Heart left ventricle (tissue), 16 donors: ENCODE data around the gene ING5. TPM values are rescaled to one million over a fixed set of nuclear protein-coding genes. Genes with fewer than 3 reads are reported as not detected.
A peak's percentile ranks its signal among the peaks of the same experiment; 100 is the strongest.

Experiments
- ATAC-seq, 4 donors: fragments of 200-7000 bp; cut with Tn5 transposase; one replicate each; pipeline ENCODE4 v1.9.1; 2020 to 2022; ENCODE audit warnings: moderate library complexity in 4 of 4, mild to moderate bottlenecking in 3 of 4, moderate number of reproducible peaks in 1 of 4
- DNase-seq, 5 donors: peaks; one replicate each; pipeline ENCODE4 v3.0.0-alpha.2; 2020
- H3K27ac ChIP-seq, 12 donors: fragments of 200-600 bp; sonication (generic) in 4 of 12; one replicate each; pipeline versions ENCODE4 v1.5.0 to v1.8.0; 2016 to 2022; ENCODE audit warnings: mild to moderate bottlenecking in 2 of 12
- H3K27me3 ChIP-seq, 9 donors: fragments of 200-600 bp; sonication (generic) in 2 of 9; one replicate each; pipeline versions ENCODE4 v1.5.1 to v1.8.0; 2016 to 2022; ENCODE audit warnings: mild to moderate bottlenecking in 3 of 9
- H3K36me3 ChIP-seq, 9 donors: fragments of 200-600 bp; sonication (generic) in 2 of 9; one replicate each; pipeline versions ENCODE4 v1.5.0 to v1.8.0; 2018 to 2022; ENCODE audit warnings: mild to moderate bottlenecking in 2 of 9
- H3K4me1 ChIP-seq, 12 donors: fragments of 200-600 bp; sonication (generic) in 4 of 12; one replicate each; pipeline versions ENCODE4 v1.5.0 to v1.8.0; 2016 to 2022; ENCODE audit warnings: mild to moderate bottlenecking in 3 of 12
- H3K4me3 ChIP-seq, 12 donors: fragments of 200-600 bp; sonication (generic) in 4 of 12; one replicate each; pipeline versions ENCODE4 v1.5.0 to v1.8.0; 2017 to 2022; ENCODE audit warnings: mild to moderate bottlenecking in 9 of 12, moderate library complexity in 4 of 12
- H3K9me3 ChIP-seq, 12 donors: fragments of 200-600 bp; sonication (generic) in 4 of 12; one replicate each; pipeline versions ENCODE4 v1.5.0 to v1.8.0; 2016 to 2022; ENCODE audit warnings: mild to moderate bottlenecking in 1 of 12
- POLR2A ChIP-seq, 2 donors: fragments of 450-650 bp; IDR thresholded peaks; one replicate each; pipeline ENCODE4 v1.6.1; 2017; ENCODE audit warnings: antibody characterized with exemption in 2 of 2, mild to moderate bottlenecking in 2 of 2, moderate library complexity in 2 of 2
- WGBS, 4 donors: extraction: QIAGEN DNeasy Blood & Tissue Kit in 2 of 4; methylation state at CpG; one replicate each; pipeline versions ENCODE4 v1.1.5 to v1.1.7; 2013 to 2018; 5-methylcytosine and 5-hydroxymethylcytosine counted together
- intact Hi-C, 10 donors: fragments of 100-400 bp; cut with DNase I; formaldehyde crosslinking; loops; one replicate each; pipeline versions ENCODE4 v1.11.1 to v1.14.2; 2022
- polyA plus RNA-seq, 2 donors: library from polyadenylated mRNA; stranded (reverse); fragments of 200-250 nt; gene quantifications; one replicate each; pipeline ENCODE4 v1.2.3, GENCODE V29; 2013
- total RNA-seq, 9 donors: library from RNA; depleted of rRNA in 2 of 9; stranded (reverse); fragments of >200 nt in 2 of 9; fragmentation: NEBNext Ultra II Directional in 3 of 9; extraction: Animal tissue kit (Norgen Biotek cat#: 25700) in 3 of 9; gene quantifications; one replicate each; pipeline versions ENCODE4 v1.1.0 to v1.2.4, GENCODE V29; 2016 to 2023
- TF ChIP-seq, protein P1 (sequence below), 12 donors: fragments of 200-600 bp; sonication (generic) in 4 of 12; IDR thresholded peaks; one replicate each; pipeline versions ENCODE4 v1.5.0 to v1.8.0; 2018 to 2022; ENCODE audit warnings: antibody characterized with exemption in 12 of 12, mild to moderate bottlenecking in 5 of 12
- donor health status: ischemic (EF 13 %, LVEDD 7.1; RV severe dilation, severe dysfunction).
- donor health status: healthy with polysubstance abuse.
- donor health status: DM: no; HTN: yes; CAD: no.
- donor health status: DM: no; HTN: no; CAD: no.
- donor health status: ischemic (EF 25% LVEDD 6.9; RV normal size, moderate dysfunction).
- donor health status: ischemic (EF 25% LVEDD 5.7; RV mildly dilated, moderate dysfunction).
- donor health status: healthy.
- donor health status: DM: yes; HTN: yes; CAD: no.
- donor health status: ischemic (EF 35%, LVEDD 5.7; RV mildly dilated, moderate dysfunction).
- donor health status: nonischemic (EF 11% LVEDD 7.7; RV severe dilation, severe dysfunction).
- donor health status: DM: yes; HTN: yes; CAD: no.
- donor health status: PGD.
- donor health status: ischemic (EF 29% LVEDD 5.4; RV normal size, mild dysfunction).
- donor health status: nonischemic (EF 23%, LVEDD 6.1; RV moderate dilation, normal function).

ING5 gene
- total and polyA plus RNA-seq, 11 donors, result 11.8 to 29.3 (median 18.2) TPM

DNA sequence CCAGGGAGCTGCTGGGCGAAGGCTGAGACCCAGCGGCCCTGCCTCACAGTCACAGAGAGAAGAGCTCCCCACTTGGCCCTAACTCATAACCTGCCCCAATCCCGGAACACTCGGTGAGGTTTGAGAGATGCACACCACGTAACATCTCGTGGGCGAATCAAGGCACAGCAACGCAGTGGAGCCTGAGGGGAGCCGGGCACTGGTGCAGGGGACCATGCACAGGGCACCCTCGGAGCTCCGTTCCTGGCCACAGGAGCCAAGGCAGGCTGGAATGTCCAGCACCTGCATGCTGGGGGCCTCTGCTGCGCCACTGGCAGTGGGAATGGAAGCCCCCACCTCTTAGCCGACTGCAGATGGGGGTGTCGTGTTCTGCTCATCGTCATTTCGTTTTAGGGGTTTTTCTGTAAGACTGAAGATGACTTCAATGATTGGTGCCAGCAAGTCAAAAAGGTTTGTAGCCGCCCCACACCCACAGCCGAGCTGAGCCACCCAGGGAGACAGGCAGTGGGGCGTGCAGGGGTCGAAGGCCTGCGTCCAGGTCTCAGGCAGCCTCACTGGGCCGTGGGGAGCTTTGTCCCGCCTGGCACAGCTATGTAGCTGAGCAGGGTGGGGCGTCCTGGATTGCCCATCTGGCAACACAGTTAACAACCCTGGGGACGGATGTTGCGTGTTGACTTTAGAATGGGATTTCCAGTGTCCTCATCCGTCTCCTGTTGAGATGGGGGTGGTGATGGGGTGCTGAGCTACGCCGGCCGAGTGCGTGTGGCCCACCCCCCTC lies 31.3 kb upstream of the ING5 start:
- 79 to 86% (median 83%) methylated on average over 23 to 31 of the region's 31 CpGs for WGBS, 4 donors
- H3K27ac ChIP-seq, result peak overlapping the region in 1 of 12 donors; percentile 49
- no peaks in the 10 kb centered on the region for H3K27me3 ChIP-seq
- H3K36me3 ChIP-seq, result peaks cover 0 to 78% (median 67%) of the 10 kb centered on the region in 9 donors
- no peak for TF ChIP-seq POLR2A (IDR thresholded peaks at IDR 0.05)
- TF ChIP-seq, protein P1, sequence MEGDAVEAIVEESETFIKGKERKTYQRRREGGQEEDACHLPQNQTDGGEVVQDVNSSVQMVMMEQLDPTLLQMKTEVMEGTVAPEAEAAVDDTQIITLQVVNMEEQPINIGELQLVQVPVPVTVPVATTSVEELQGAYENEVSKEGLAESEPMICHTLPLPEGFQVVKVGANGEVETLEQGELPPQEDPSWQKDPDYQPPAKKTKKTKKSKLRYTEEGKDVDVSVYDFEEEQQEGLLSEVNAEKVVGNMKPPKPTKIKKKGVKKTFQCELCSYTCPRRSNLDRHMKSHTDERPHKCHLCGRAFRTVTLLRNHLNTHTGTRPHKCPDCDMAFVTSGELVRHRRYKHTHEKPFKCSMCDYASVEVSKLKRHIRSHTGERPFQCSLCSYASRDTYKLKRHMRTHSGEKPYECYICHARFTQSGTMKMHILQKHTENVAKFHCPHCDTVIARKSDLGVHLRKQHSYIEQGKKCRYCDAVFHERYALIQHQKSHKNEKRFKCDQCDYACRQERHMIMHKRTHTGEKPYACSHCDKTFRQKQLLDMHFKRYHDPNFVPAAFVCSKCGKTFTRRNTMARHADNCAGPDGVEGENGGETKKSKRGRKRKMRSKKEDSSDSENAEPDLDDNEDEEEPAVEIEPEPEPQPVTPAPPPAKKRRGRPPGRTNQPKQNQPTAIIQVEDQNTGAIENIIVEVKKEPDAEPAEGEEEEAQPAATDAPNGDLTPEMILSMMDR (IDR thresholded peaks at IDR 0.05), result no peak
- H3K9me3 ChIP-seq, result no peaks in the 10 kb centered on the region
- intact Hi-C loops, result no loop called here
- H3K4me3 ChIP-seq, result no peak overlapping the region
- peaks cover 0 to 6% (median 0%) of the 10 kb centered on the region in 12 donors for H3K4me1 ChIP-seq
- ATAC-seq (peak in 1 of 4 donors; percentile 66), DNase-seq (peak in 1 of 5 donors; percentile 60)

DNA sequence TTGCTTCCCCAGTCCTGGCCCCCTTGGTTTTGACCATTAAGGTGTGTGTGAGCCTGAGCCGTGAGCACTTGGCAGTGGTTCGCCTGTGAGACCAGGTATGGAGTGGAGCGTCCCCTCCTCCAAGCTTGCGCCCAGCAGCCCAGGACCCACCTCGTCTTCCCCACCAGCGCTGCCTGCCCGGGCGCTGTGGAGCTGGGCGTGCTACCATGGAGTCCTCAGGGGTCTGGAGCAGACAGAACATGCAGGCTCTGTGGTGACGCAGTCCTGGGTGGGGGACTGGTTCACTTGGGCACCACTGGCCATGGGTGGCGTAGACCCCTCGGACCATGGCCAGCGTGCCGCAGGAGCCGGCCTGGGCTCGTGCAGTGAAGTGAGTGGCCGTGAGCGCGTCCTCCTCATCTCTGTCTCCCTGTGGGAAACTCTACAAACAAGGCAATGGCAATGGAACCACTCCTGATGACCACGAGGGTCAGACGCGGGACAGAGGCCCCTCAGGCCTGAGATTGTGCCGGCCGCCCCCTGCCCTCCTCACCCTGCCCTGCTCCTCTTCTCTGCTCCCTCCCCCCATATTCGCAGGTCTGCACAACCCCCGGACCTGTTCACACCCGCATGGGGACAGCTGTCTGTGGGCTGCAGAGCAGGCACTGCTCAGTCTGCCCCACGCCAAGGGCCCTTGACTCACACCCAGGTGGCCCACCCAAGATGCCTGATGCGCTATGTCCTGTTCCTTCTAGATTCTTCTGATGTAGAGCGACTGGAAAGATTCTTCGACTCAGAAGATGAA lies 30.2 kb upstream of the ING5 start:
- TF ChIP-seq, protein P1 (IDR thresholded peaks at IDR 0.05), result no peak
- no peak for TF ChIP-seq POLR2A (IDR thresholded peaks at IDR 0.05)
- Histone ChIP-seq H3K36me3 (peaks cover 0 to 83% (median 66%) of the 10 kb centered on the region in 9 donors), H3K9me3 (no peaks in the 10 kb centered on the region), H3K4me1 (peaks cover 0 to 6% (median 0%) of the 10 kb centered on the region in 12 donors), H3K27me3 (no peaks in the 10 kb centered on the region), H3K27ac (peak overlapping the region in 1 of 12 donors; percentile 49), H3K4me3 (no peak overlapping the region)
- intact Hi-C loops, result no loop called here
- WGBS, 4 donors, result 91 to 94% (median 92%) methylated on average over 29 to 31 of the region's 31 CpGs
- ATAC-seq, result no peak
- DNase-seq, result no peak

DNA sequence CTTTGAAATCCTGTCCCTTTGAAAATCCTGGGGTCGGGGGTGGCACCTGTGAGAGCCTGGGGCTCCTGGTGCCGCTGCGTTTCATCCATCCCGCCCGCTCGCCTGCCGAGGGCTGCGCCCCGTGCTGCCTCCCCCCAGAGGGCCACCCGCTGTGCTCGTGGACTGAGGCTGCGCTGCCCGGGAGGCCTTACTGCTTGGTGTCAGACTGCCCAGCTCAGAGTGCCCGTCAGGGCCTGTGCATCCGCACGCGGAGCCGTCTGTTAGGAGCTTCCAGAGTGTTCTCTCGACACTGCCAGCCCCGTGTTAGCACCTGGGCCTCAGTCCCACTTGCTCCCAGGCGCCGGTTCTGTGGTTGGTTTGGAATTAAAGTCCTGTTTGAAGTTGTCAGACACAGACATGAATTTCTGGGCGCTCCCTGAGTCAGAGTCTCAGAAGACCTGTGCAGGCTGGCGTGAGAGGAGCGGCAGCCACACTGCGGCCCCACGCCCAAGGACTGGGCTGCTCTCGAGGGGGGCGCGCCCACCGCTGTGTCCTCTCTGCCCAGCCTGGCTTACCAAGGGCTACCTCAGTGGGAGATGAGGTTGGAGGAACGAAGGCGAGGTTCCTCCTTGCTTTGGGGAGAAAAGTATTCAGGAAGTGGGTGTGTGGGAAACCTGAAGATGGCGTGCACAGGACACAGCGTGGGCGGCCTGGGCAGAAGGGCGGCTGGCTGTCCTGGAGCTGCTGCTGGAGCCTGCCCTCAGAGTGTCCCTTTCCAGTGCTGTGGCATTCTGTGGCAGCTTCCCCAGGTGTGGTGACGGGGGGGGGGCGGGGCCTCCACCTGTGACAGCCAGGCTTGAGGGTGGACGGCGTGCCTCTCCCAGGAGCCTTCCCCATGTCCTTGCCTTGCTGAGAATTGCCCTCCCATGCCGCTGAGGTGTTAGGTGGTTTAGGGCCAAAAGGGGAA lies 29.3 kb upstream of the ING5 start:
- H3K27ac ChIP-seq, result no peak overlapping the region
- 93 to 94% (median 94%) methylated on average over 28 to 42 of the region's 42 CpGs for WGBS, 4 donors
- no peak overlapping the region for H3K4me3 ChIP-seq
- DNase-seq (no peak), ATAC-seq (no peak)
- no peaks in the 10 kb centered on the region for H3K9me3 ChIP-seq
- H3K36me3 ChIP-seq, result peaks cover 0 to 82% (median 65%) of the 10 kb centered on the region in 9 donors
- intact Hi-C loops, result no loop called here
- peaks cover 0 to 6% (median 0%) of the 10 kb centered on the region in 12 donors for H3K4me1 ChIP-seq
- TF ChIP-seq POLR2A (IDR thresholded peaks at IDR 0.05), result no peak
- TF ChIP-seq, protein P1 (IDR thresholded peaks at IDR 0.05), result no peak
- H3K27me3 ChIP-seq, result no peaks in the 10 kb centered on the region
